ENCODE results near the gene CCDC18. TPM values are rescaled to one million over a fixed set of nuclear protein-coding genes. Genes with fewer than 3 reads are reported as not detected.

CCDC18 gene
- total RNA-seq, 5 donors from 2014 or later (not counting 1 experiment from before 2014, with no cell fraction given): 7.4 to 10.1 (median 8.8) TPM

DNA sequence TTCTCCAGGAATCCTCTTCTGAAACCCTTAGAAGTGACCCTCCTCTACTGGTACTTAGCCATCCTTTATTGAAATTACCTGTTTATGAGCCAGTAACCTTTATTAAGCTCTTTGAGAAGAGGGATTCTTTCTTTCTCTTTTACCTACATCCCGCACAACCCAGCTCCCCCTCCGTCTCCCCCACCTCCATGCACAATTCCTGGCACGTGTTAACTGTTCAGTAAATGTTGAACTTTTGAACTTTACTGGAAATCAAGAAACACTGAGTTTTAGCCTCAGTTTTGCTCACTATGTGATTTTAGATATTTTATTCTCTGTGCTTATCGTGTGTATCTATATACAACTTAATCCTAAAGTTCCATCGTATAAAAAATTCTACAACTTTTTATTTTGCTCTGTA lies 2.1 kb upstream of the CCDC18 start:
- no peaks in the 10 kb centered on the region for H3K9me3 Mint-ChIP-seq
- H3K27me3 ChIP-seq (replicated peaks in 1 of 2; ENCODE audit: control insufficient read depth in 2 of 2, extremely low read depth in 1 of 2, insufficient read depth in 2 of 2, low read length in 1 of 2): no peaks in the 10 kb centered on the region

DNA sequence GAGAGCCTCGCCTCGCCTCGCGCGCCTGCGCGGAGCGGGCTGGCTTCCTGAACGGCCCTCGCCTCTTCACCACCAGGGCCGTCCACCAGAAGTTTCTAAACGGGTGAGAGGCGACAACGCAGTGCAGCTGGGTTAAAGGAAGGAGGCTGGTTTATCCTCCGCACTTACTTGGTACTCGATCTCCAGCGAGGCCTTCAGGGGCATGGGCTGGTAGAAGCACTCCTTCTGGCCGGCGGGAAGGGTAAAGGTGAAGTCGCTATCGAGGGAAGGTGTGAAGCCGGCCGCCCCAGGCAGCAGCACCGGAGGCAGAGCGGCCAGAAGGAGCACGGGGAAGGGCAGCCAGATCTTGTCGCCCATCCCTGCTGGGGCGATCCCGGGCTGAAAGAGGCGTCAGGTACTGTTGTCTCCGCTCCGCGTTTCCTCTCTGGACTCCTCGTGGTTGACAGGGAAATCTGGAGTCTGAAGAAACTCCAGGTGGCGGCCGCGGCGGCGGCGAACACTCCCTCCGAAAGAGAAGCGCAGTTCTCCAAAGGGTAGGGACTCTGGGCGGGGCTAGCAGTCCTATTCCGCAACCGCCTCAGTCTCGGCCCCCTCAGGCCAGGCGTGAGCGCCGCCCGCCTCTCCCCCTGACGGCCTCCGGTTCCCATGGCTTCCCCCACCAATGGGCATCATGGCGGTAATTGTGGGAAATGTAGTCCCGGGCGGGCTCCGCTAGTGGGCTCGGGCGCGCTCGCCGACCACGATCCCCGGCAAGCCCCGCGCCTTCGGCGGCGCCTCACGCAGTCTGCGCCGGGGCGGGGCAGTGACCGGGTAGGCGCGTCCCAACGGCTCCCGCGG lies 420 bp upstream of the CCDC18 start, which contains the start of gene TMED5:
TSS of gene TMED5 (minus strand) at position 528 of the 837 bp plus-strand sequence. CDS start at position 357, 171 bp downstream.
- H3K4me1 Mint-ChIP-seq: peaks cover 44 to 59% (median 57%) of the 10 kb centered on the region in 3 donors
- no peaks in the 10 kb centered on the region for H3K27me3 Mint-ChIP-seq
- Histone ChIP-seq H3K36me3 (ENCODE audit: control insufficient read depth in 2 of 2, extremely low read depth in 1 of 2, insufficient read depth in 1 of 2, low read length in 1 of 2) (peaks cover 0 to 8% of the 10 kb centered on the region in 2 donors), H3K27ac (ENCODE audit: low read length) (peak within 1 kb of the TSS; percentile 99), H3K4me3 (ENCODE audit: control insufficient read depth in 1 of 2, extremely low read depth in 1 of 2, low read length in 1 of 2) (peak within 1 kb of the TSS; percentile 82 to 100), H3K27me3 (replicated peaks in 1 of 2; ENCODE audit: control insufficient read depth in 2 of 2, extremely low read depth in 1 of 2, insufficient read depth in 2 of 2, low read length in 1 of 2) (no peaks in the 10 kb centered on the region), H3K4me1 (ENCODE audit: control insufficient read depth in 1 of 2, extremely low read depth in 1 of 2, insufficient read depth in 2 of 2, low read length in 2 of 2) (peaks cover 20 to 31% of the 10 kb centered on the region in 2 experiments), H3K9me3 (no peaks in the 10 kb centered on the region)
- H3K9me3 Mint-ChIP-seq: no peaks in the 10 kb centered on the region
- H3K27ac Mint-ChIP-seq: peak within 1 kb of the TSS; percentile 95 to 96
- peak within 1 kb of the TSS; percentile 88 to 94 (median 92) for H3K4me3 Mint-ChIP-seq
- POLR2A ChIA-PET: no interaction called here
- DNase-seq (peak; percentile 90 to 98 (median 95)), ATAC-seq (replicated peaks in 1 of 4) (peak; percentile 83 to 89 (median 88))
- CTCF ChIA-PET: no interaction called here
- under 1% methylated on average over 74 of the region's 78 CpGs for WGBS (ENCODE audit: insufficient coverage)
- H3K36me3 Mint-ChIP-seq: peaks cover 14% of the 10 kb centered on the region

More for the DNA sequence above, 2.1 kb upstream of the CCDC18 start:
- Mint-ChIP-seq H3K4me3 (peak overlapping the region; percentile 88 to 94 (median 92)), H3K27me3 (no peaks in the 10 kb centered on the region), H3K27ac (peak overlapping the region in 1 of 2 donors; percentile 36), H3K4me1 (peaks cover 50 to 71% (median 63%) of the 10 kb centered on the region in 3 donors), H3K36me3 (peaks cover 21% of the 10 kb centered on the region)
- ChIA-PET POLR2A (interaction anchor here in 1 of 2 donors (0.7 kb wide), 1 partner anchor 29 kb away, joined by 11 read pairs; no protein-coding TSS in a partner anchor), CTCF (no interaction called here)
- peaks cover 23 to 33% of the 10 kb centered on the region in 2 experiments for H3K4me1 ChIP-seq (ENCODE audit: control insufficient read depth in 1 of 2, extremely low read depth in 1 of 2, insufficient read depth in 2 of 2, low read length in 2 of 2)
- no peaks in the 10 kb centered on the region for H3K9me3 ChIP-seq
- peaks cover 0 to 14% of the 10 kb centered on the region in 2 donors for H3K36me3 ChIP-seq (ENCODE audit: control insufficient read depth in 2 of 2, extremely low read depth in 1 of 2, insufficient read depth in 1 of 2, low read length in 1 of 2)
- no peak overlapping the region for H3K27ac ChIP-seq (ENCODE audit: low read length)
- WGBS (ENCODE audit: insufficient coverage): no CpG with 5 or more reads among the region's 5 CpGs
- no peak for DNase-seq
- no peak for ATAC-seq (replicated peaks in 1 of 4)
- H3K4me3 ChIP-seq (ENCODE audit: control insufficient read depth in 1 of 2, extremely low read depth in 1 of 2, low read length in 1 of 2): peak overlapping the region in 1 of 2 donors; percentile 100

- Histone ChIP-seq H3K4me1 (ENCODE audit: control insufficient read depth in 1 of 2, extremely low read depth in 1 of 2, insufficient read depth in 2 of 2, low read length in 2 of 2) (peaks cover 2 to 3% of the 10 kb centered on the region in 2 experiments), H3K36me3 (ENCODE audit: control insufficient read depth in 2 of 2, extremely low read depth in 1 of 2, insufficient read depth in 1 of 2, low read length in 1 of 2) (no peaks in the 10 kb centered on the region), H3K27ac (ENCODE audit: low read length) (no peak overlapping the region), H3K9me3 (no peaks in the 10 kb centered on the region), H3K4me3 (ENCODE audit: control insufficient read depth in 1 of 2, extremely low read depth in 1 of 2, low read length in 1 of 2) (no peak overlapping the region), H3K27me3 (replicated peaks in 1 of 2; ENCODE audit: control insufficient read depth in 2 of 2, extremely low read depth in 1 of 2, insufficient read depth in 2 of 2, low read length in 1 of 2) (no peaks in the 10 kb centered on the region)
- POLR2A ChIA-PET: no interaction called here
- Mint-ChIP-seq H3K9me3 (no peaks in the 10 kb centered on the region), H3K4me3 (no peak overlapping the region), H3K36me3 (peaks cover 19% of the 10 kb centered on the region), H3K4me1 (peaks cover 14 to 39% (median 20%) of the 10 kb centered on the region in 3 donors), H3K27me3 (no peaks in the 10 kb centered on the region), H3K27ac (no peak overlapping the region)
- no peak for ATAC-seq (replicated peaks in 1 of 4)
- no CpG with 5 or more reads among the region's 1 CpG for WGBS (ENCODE audit: insufficient coverage)
- CTCF ChIA-PET: no interaction called here
- no peak for DNase-seq
Measured at GRCh38 chr1:93186667-93187066, 6.1 kb downstream of the CCDC18 start.

- peaks cover 29% of the 10 kb centered on the region for H3K36me3 Mint-ChIP-seq
- no peaks in the 10 kb centered on the region for H3K9me3 Mint-ChIP-seq
- 100% methylated on average over 1 of the region's 3 CpGs for WGBS (ENCODE audit: insufficient coverage)
- Histone ChIP-seq H3K4me1 (ENCODE audit: control insufficient read depth in 1 of 2, extremely low read depth in 1 of 2, insufficient read depth in 2 of 2, low read length in 2 of 2) (no peaks in the 10 kb centered on the region), H3K4me3 (ENCODE audit: control insufficient read depth in 1 of 2, extremely low read depth in 1 of 2, low read length in 1 of 2) (no peak overlapping the region), H3K27ac (ENCODE audit: low read length) (no peak overlapping the region), H3K27me3 (replicated peaks in 1 of 2; ENCODE audit: control insufficient read depth in 2 of 2, extremely low read depth in 1 of 2, insufficient read depth in 2 of 2, low read length in 1 of 2) (no peaks in the 10 kb centered on the region), H3K9me3 (no peaks in the 10 kb centered on the region), H3K36me3 (ENCODE audit: control insufficient read depth in 2 of 2, extremely low read depth in 1 of 2, insufficient read depth in 1 of 2, low read length in 1 of 2) (no peaks in the 10 kb centered on the region)
- DNase-seq (no peak), ATAC-seq (replicated peaks in 1 of 4) (no peak)
- no peak overlapping the region for H3K4me3 Mint-ChIP-seq
- ChIA-PET POLR2A (no interaction called here), CTCF (no interaction called here)
- peaks cover under 1 to 19% (median 7%) of the 10 kb centered on the region in 3 donors for H3K4me1 Mint-ChIP-seq
- H3K27ac Mint-ChIP-seq: no peak overlapping the region
- no peaks in the 10 kb centered on the region for H3K27me3 Mint-ChIP-seq
Measured at GRCh38 chr1:93190432-93190831, 9.9 kb downstream of the CCDC18 start.

GRCh38 chr1:93194231-93194990 lies 13.9 kb downstream of the CCDC18 start:
- CTCF ChIA-PET: no interaction called here
- Histone ChIP-seq H3K4me1 (ENCODE audit: control insufficient read depth in 1 of 2, extremely low read depth in 1 of 2, insufficient read depth in 2 of 2, low read length in 2 of 2) (no peaks in the 10 kb centered on the region), H3K4me3 (ENCODE audit: control insufficient read depth in 1 of 2, extremely low read depth in 1 of 2, low read length in 1 of 2) (no peak overlapping the region), H3K27ac (ENCODE audit: low read length) (no peak overlapping the region), H3K27me3 (replicated peaks in 1 of 2; ENCODE audit: control insufficient read depth in 2 of 2, extremely low read depth in 1 of 2, insufficient read depth in 2 of 2, low read length in 1 of 2) (no peaks in the 10 kb centered on the region), H3K9me3 (no peaks in the 10 kb centered on the region), H3K36me3 (ENCODE audit: control insufficient read depth in 2 of 2, extremely low read depth in 1 of 2, insufficient read depth in 1 of 2, low read length in 1 of 2) (peaks cover 4 to 5% of the 10 kb centered on the region in 2 donors)
- peaks cover 40% of the 10 kb centered on the region for H3K36me3 Mint-ChIP-seq
- ATAC-seq (replicated peaks in 1 of 4) (no peak), DNase-seq (no peak)
- H3K4me3 Mint-ChIP-seq: no peak overlapping the region
- H3K9me3 Mint-ChIP-seq: no peaks in the 10 kb centered on the region
- peaks cover 0 to 7% (median 7%) of the 10 kb centered on the region in 3 donors for H3K4me1 Mint-ChIP-seq
- no CpG with 5 or more reads among the region's 4 CpGs for WGBS (ENCODE audit: insufficient coverage)
- H3K27me3 Mint-ChIP-seq: no peaks in the 10 kb centered on the region
- POLR2A ChIA-PET: no interaction called here
- no peak overlapping the region for H3K27ac Mint-ChIP-seq

DNA sequence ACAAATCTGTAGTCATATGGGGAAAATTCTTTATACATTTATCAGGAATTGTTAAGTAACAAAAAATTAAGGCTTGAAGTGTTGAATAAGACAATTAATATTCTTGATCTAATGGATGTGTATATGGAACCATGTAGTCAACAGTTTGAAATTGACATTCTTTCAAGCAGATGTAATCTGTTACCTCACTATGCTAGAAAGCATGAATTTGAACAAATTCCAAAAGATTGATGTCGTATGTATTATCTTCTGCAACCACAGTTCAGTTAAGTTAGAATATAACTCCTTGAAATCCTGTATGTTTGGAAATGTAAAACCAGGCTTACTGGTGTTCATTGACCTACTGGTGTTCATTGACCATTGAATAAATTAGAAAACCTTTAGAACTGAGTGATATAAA lies 16.1 kb downstream of the CCDC18 start:
- Histone ChIP-seq H3K36me3 (ENCODE audit: control insufficient read depth in 2 of 2, extremely low read depth in 1 of 2, insufficient read depth in 1 of 2, low read length in 1 of 2) (peaks cover 5 to 8% of the 10 kb centered on the region in 2 donors), H3K4me3 (ENCODE audit: control insufficient read depth in 1 of 2, extremely low read depth in 1 of 2, low read length in 1 of 2) (no peak overlapping the region), H3K4me1 (ENCODE audit: control insufficient read depth in 1 of 2, extremely low read depth in 1 of 2, insufficient read depth in 2 of 2, low read length in 2 of 2) (no peaks in the 10 kb centered on the region), H3K9me3 (no peaks in the 10 kb centered on the region), H3K27me3 (replicated peaks in 1 of 2; ENCODE audit: control insufficient read depth in 2 of 2, extremely low read depth in 1 of 2, insufficient read depth in 2 of 2, low read length in 1 of 2) (no peaks in the 10 kb centered on the region), H3K27ac (ENCODE audit: low read length) (no peak overlapping the region)
- no peaks in the 10 kb centered on the region for H3K4me1 Mint-ChIP-seq
- ChIA-PET CTCF (no interaction called here), POLR2A (no interaction called here)
- no peak for ATAC-seq (replicated peaks in 1 of 4)
- H3K4me3 Mint-ChIP-seq: no peak overlapping the region
- no peak overlapping the region for H3K27ac Mint-ChIP-seq
- H3K36me3 Mint-ChIP-seq: peaks cover 37% of the 10 kb centered on the region
- no peak for DNase-seq
- no CpG with 5 or more reads among the region's 1 CpG for WGBS (ENCODE audit: insufficient coverage)
- H3K27me3 Mint-ChIP-seq: no peaks in the 10 kb centered on the region
- H3K9me3 Mint-ChIP-seq: no peaks in the 10 kb centered on the region

Data from T-cell (primary cell).